CD4-positive, alpha-beta T cell (primary cell): ENCODE data around the gene AHCYL1. TPM values are rescaled to one million over a fixed set of nuclear protein-coding genes. Genes with fewer than 3 reads are reported as not detected.

ENCODE experiments used
- ATAC-seq: fragments of 200-7000 bp; cut with Tn5 transposase; one replicate; pipeline ENCODE4 v1.10.0; 2022; ENCODE audit warnings: mild to moderate bottlenecking; ENCODE audit not compliant: poor library complexity
- CTCF ChIA-PET: fragments of 350-600 bp; sonication (Branson Sonifier 250); formaldehyde crosslinking; loops from one replicate; lab custom pipeline; 2021; ENCODE audit warnings: antibody characterized with exemption, inconsistent platforms; lab: Charles Lee
- POLR2A ChIA-PET: fragments of 350-600 bp; sonication (Branson Sonifier 250); formaldehyde crosslinking; loops from one replicate; lab custom pipeline; 2021; ENCODE audit warnings: antibody characterized with exemption, inconsistent platforms; lab: Charles Lee
- DNase-seq, 14 experiments: peaks; one replicate each; pipeline ENCODE4 v3.0.0-alpha.2; 2013 to 2020; ENCODE audit warnings: mixed read lengths in 2 of 14
- H3K27ac ChIP-seq, 2 donors: one replicate each; pipeline versions ENCODE4 v1.5.1 to v1.7.0; 2013; ENCODE audit warnings: low read length in 2 of 2, low read depth in 1 of 2, mild to moderate bottlenecking in 1 of 2
- H3K27me3 ChIP-seq, 2 experiments: 1 replicate in 1 of 2; 2 replicates in 1 of 2; pipeline versions ENCODE4 v1.6.1 to v1.7.0; 2013; ENCODE audit warnings: low read length in 2 of 2, control low read depth in 1 of 2, mild to moderate bottlenecking in 1 of 2, moderate library complexity in 1 of 2; ENCODE audit not compliant: insufficient read depth in 2 of 2, control insufficient read depth in 1 of 2
- H3K36me3 ChIP-seq: one replicate; pipeline ENCODE4 v1.6.1; 2013; ENCODE audit warnings: low read length, control low read depth; ENCODE audit not compliant: insufficient read depth
- H3K4me1 ChIP-seq: one replicate; pipeline ENCODE4 v1.6.1; 2013; ENCODE audit warnings: low read length, control low read depth; ENCODE audit not compliant: insufficient read depth
- H3K4me3 ChIP-seq: one replicate; pipeline ENCODE4 v1.5.1; 2013; ENCODE audit warnings: mild to moderate bottlenecking, low read length, moderate library complexity
- H3K9me3 ChIP-seq, 2 experiments: 1 replicate in 1 of 2; 2 replicates in 1 of 2; pipeline versions ENCODE4 v1.6.1 to v1.7.0; 2013; ENCODE audit warnings: low read length in 2 of 2, mild to moderate bottlenecking in 2 of 2, control low read depth in 1 of 2, moderate library complexity in 1 of 2; ENCODE audit not compliant: control insufficient read depth in 1 of 2, insufficient read depth in 1 of 2
- H3K27ac Mint-ChIP-seq: one replicate; pipeline ENCODE4 v1.8.0; 2020; ENCODE audit warnings: mixed read lengths
- H3K27me3 Mint-ChIP-seq: one replicate; pipeline ENCODE4 v1.8.0; 2021; ENCODE audit warnings: mixed read lengths
- H3K36me3 Mint-ChIP-seq: one replicate; pipeline ENCODE4 v1.8.0; 2021; ENCODE audit warnings: low read depth, mixed read lengths
- H3K4me1 Mint-ChIP-seq: one replicate; pipeline ENCODE4 v1.8.0; 2021; ENCODE audit warnings: low read depth, mixed read lengths
- H3K4me3 Mint-ChIP-seq: one replicate; pipeline ENCODE4 v1.8.0; 2020; ENCODE audit warnings: mild to moderate bottlenecking, mixed read lengths
- H3K9me3 Mint-ChIP-seq: one replicate; pipeline ENCODE4 v1.8.0; 2020; ENCODE audit warnings: mixed read lengths
- intact Hi-C, 2 experiments: fragments of 100-400 bp; cut with DNase I in 1 of 2; cut with micrococcal nuclease in 1 of 2; formaldehyde crosslinking; loops; one replicate each; pipeline versions ENCODE4 v1.15.1 to v1.9.0; 2023 to 2025; cut with DNase I, micrococcal nuclease
- total RNA-seq, 174 experiments: library from RNA in 2 of 174; stranded (reverse) in 2 of 174; gene quantifications; one replicate each; pipeline ENCODE4 v1.2.3 and lab custom pipeline; 2021 to 2026
- TF ChIP-seq, protein P1 (sequence below): fragments of 200-600 bp; IDR thresholded peaks from one replicate; pipeline ENCODE4 v1.8.0; 2022; ENCODE audit warnings: antibody characterized with exemption, mild to moderate bottlenecking

AHCYL1 gene
- total RNA-seq, 2 experiments from 2014 or later: 6.9 to 8.4 TPM

DNA sequence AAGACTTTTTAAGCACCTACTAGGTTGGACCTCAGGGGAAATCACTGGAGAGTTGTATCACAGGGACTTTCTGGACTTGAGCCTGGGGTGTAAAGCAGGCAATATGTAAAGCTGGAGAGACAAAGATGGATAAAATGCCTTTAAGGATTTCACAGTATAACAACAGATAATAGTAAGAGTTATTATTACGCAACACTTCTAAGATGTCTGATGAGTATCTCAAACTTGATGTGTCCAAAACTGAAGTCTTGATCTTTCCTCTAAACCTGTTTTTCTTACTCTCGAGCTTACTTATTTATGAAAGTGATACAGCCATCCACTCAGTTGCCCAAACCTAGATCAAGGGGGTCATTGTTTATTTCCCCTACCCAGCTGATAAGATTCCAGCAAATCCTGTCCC, 47.8 kb downstream of the AHCYL1 start:
- TF ChIP-seq, protein P1, sequence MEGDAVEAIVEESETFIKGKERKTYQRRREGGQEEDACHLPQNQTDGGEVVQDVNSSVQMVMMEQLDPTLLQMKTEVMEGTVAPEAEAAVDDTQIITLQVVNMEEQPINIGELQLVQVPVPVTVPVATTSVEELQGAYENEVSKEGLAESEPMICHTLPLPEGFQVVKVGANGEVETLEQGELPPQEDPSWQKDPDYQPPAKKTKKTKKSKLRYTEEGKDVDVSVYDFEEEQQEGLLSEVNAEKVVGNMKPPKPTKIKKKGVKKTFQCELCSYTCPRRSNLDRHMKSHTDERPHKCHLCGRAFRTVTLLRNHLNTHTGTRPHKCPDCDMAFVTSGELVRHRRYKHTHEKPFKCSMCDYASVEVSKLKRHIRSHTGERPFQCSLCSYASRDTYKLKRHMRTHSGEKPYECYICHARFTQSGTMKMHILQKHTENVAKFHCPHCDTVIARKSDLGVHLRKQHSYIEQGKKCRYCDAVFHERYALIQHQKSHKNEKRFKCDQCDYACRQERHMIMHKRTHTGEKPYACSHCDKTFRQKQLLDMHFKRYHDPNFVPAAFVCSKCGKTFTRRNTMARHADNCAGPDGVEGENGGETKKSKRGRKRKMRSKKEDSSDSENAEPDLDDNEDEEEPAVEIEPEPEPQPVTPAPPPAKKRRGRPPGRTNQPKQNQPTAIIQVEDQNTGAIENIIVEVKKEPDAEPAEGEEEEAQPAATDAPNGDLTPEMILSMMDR: no peak
- H3K9me3 Mint-ChIP-seq: no peaks in the 10 kb centered on the region
- CTCF ChIA-PET: interaction anchor here (0.7 kb wide), 1 partner anchor 427 kb away, joined by 3 read pairs; no protein-coding TSS in a partner anchor

DNA sequence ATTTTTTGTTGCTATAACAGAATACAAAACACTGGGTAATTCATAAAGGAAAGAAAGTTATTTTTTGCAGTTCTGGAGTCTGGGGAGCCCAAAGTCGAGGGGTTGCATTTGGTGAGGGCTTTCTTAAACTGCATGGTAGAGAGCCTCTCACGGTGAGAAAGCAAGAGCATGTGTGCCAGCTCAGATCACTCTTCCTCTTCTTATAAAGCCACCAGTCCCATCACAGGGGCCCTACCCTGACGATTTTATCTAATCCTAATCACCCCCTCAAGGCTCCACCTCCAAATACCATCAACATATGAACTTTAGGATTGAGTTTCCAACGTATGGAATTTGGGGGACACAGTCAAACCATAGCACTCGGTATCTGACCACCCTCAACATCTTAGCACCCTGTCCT, 48.9 kb downstream of the AHCYL1 start:
- no peak for ATAC-seq
- no peak overlapping the region for H3K4me3 ChIP-seq
- H3K4me1 Mint-ChIP-seq: peaks cover 59% of the 10 kb centered on the region

More for the DNA sequence above, 47.8 kb downstream of the AHCYL1 start:
- Mint-ChIP-seq H3K27ac (peak overlapping the region; percentile 81), H3K27me3 (no peaks in the 10 kb centered on the region), H3K4me3 (peak overlapping the region; percentile 17), H3K4me1 (peaks cover 58% of the 10 kb centered on the region), H3K36me3 (peaks cover 17% of the 10 kb centered on the region)
- Histone ChIP-seq H3K9me3 (no peaks in the 10 kb centered on the region), H3K27ac (no peak overlapping the region), H3K4me3 (no peak overlapping the region), H3K4me1 (peaks cover 44% of the 10 kb centered on the region), H3K36me3 (no peaks in the 10 kb centered on the region), H3K27me3 (no peaks in the 10 kb centered on the region)
- intact Hi-C loops: loop anchor here (5.0 to 10.0 kb wide), 2 partner anchors 930 to 1412 kb away; partner anchors contain the start of genes ATP5PB (in 1 of the 2), LRIF1 (in 1 of the 2) and WDR77 (in 1 of the 2)
- POLR2A ChIA-PET: no interaction called here
- DNase-seq: no peak
- ATAC-seq: no peak

DNA sequence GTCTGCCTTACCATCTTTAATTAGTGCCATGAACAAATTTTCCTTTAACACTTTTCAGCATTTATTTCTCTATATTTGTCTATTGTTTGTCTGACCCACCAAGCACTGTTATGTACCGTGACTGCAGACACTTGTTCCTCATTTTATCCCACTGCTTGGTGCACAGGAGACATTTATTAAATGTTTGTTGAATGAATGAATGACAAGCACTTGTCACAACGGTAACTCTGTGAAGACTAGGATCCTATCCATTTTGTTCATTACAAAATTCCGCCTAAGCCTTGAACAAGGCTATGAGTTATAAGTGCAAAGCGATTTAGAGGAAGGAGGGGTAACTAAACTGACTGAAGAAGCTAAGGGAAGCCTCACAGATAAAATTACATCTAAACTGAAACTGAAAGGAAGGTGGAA, 49.5 kb downstream of the AHCYL1 start:
- Histone ChIP-seq H3K4me3 (peak overlapping the region; percentile 84), H3K9me3 (no peaks in the 10 kb centered on the region), H3K36me3 (peaks cover 11% of the 10 kb centered on the region), H3K27me3 (no peaks in the 10 kb centered on the region), H3K27ac (peak overlapping the region; percentile 37 to 64), H3K4me1 (peaks cover 44% of the 10 kb centered on the region)
- intact Hi-C loops: loop anchor here (1.0 to 10.0 kb wide), 7 partner anchors 49 to 1411 kb away; partner anchors contain the start of genes AHCYL1 (in 2 of the 2), ATP5PB (in 1 of the 2), ATXN7L2 (in 1 of the 2) and LRIF1 (in 1 of the 2)
- Mint-ChIP-seq H3K9me3 (no peaks in the 10 kb centered on the region), H3K36me3 (peaks cover 35% of the 10 kb centered on the region), H3K27ac (peak overlapping the region; percentile 81), H3K4me1 (peaks cover 59% of the 10 kb centered on the region), H3K4me3 (peak overlapping the region; percentile 98), H3K27me3 (no peaks in the 10 kb centered on the region)
- CTCF ChIA-PET: interaction anchor here (1.0 to 1.8 kb wide), 5 partner anchors 23 to 488 kb away, joined by 4 to 8 read pairs (median 7); partner anchors contain the start of gene AHCYL1
- POLR2A ChIA-PET: interaction anchor here (0.6 to 1.9 kb wide), 26 partner anchors 9 to 1415 kb away, joined by 3 to 33 read pairs (median 4); partner anchors contain the start of genes AHCYL1, AMIGO1, ATXN7L2 and CD53
- no peak for DNase-seq
- no peak for ATAC-seq
- TF ChIP-seq, protein P1: no peak

More for the DNA sequence above, 48.9 kb downstream of the AHCYL1 start:
- Mint-ChIP-seq H3K4me3 (peak overlapping the region; percentile 98), H3K27ac (peak overlapping the region; percentile 81), H3K9me3 (no peaks in the 10 kb centered on the region), H3K36me3 (peaks cover 28% of the 10 kb centered on the region), H3K27me3 (no peaks in the 10 kb centered on the region)
- H3K27me3 ChIP-seq: no peaks in the 10 kb centered on the region
- TF ChIP-seq, protein P1: no peak
- peaks cover 5% of the 10 kb centered on the region for H3K36me3 ChIP-seq
- ChIA-PET CTCF (no interaction called here), POLR2A (no interaction called here)
- no peak for DNase-seq
- no peaks in the 10 kb centered on the region for H3K9me3 ChIP-seq
- intact Hi-C loops: loop anchor here (5.0 to 10.0 kb wide), 2 partner anchors 929 to 1411 kb away; partner anchors contain the start of genes ATP5PB (in 1 of the 2), LRIF1 (in 1 of the 2) and WDR77 (in 1 of the 2)
- peak overlapping the region in 1 of 2 donors; percentile 64 for H3K27ac ChIP-seq
- peaks cover 44% of the 10 kb centered on the region for H3K4me1 ChIP-seq
